K562 (cell line): ENCODE data around the gene LMBR1. TPM values are rescaled to one million over a fixed set of nuclear protein-coding genes. Genes with fewer than 3 reads are reported as not detected.
A peak's percentile ranks its signal among the peaks of the same experiment; 100 is the strongest.

Experiments used
- CXXC5 ChIP-seq: fragments of 250-450 bp; sonication (Bioruptor Pico); IDR thresholded peaks from 2 replicates; pipeline ENCODE4 v1.8.0; 2022; ENCODE audit warnings: inconsistent platforms, mild to moderate bottlenecking, moderate library complexity
- DNMT1 ChIP-seq: fragments of 450-650 bp; IDR thresholded peaks from 2 replicates; pipeline ENCODE4 v1.6.1; 2016; ENCODE audit warnings: antibody characterized with exemption, mild to moderate bottlenecking
- ETV6 ChIP-seq, 3 experiments: fragments of 150-350 bp in 1 of 3; sonication (generic) in 1 of 3; formaldehyde crosslinking in 1 of 3; IDR thresholded peaks; 2 replicates each; pipeline versions ENCODE4 v1.6.1 to v1.8.0; 2014 to 2022; ENCODE audit warnings: borderline replicate concordance in 2 of 3, low read depth in 2 of 3, antibody characterized with exemption in 1 of 3, low read length in 1 of 3, mild to moderate bottlenecking in 1 of 3, missing genetic modification reagents in 1 of 3
- NUFIP1 ChIP-seq: fragments of 450-650 bp; IDR thresholded peaks from 2 replicates; pipeline ENCODE4 v1.6.1; 2018; ENCODE audit not compliant: partially characterized antibody
- PCBP2 ChIP-seq: fragments of 200-400 bp; formaldehyde crosslinking; IDR thresholded peaks from 2 replicates; pipeline ENCODE4 v1.6.1; 2018; ENCODE audit warnings: low read length, low read depth, mild to moderate bottlenecking, moderate library complexity; ENCODE audit not compliant: poor library complexity, severe bottlenecking
- RBM14 ChIP-seq: fragments of 200-400 bp; formaldehyde crosslinking; IDR thresholded peaks from 2 replicates; pipeline ENCODE4 v1.6.1; 2018; ENCODE audit warnings: low read depth, mild to moderate bottlenecking, low read length, moderate library complexity, borderline replicate concordance; ENCODE audit not compliant: insufficient read depth
- SMARCC2 ChIP-seq: fragments of 450-650 bp; IDR thresholded peaks from 2 replicates; pipeline ENCODE4 v1.6.1; 2017; ENCODE audit warnings: antibody characterized with exemption, moderate library complexity, mild to moderate bottlenecking, low read depth
- ZNF12 ChIP-seq: sonication (generic); formaldehyde crosslinking; IDR thresholded peaks from 2 replicates; pipeline ENCODE4 v1.4.0; 2020; ENCODE audit warnings: mild to moderate bottlenecking, missing genetic modification reagents
- ZNF347 ChIP-seq: fragments of 450-650 bp; formaldehyde crosslinking; IDR thresholded peaks from 2 replicates; pipeline ENCODE4 v1.4.0; 2020; ENCODE audit warnings: low read depth, mild to moderate bottlenecking, moderate library complexity
- polyA plus RNA-seq, 8 experiments: library from polyadenylated mRNA; depleted of rRNA in 4 of 8; stranded (reverse) in 5 of 8; unstranded in 3 of 8; fragments of >200 nt; fragmentation: Nextera tagmentation in 2 of 8; fragmentation: Illumina TruSeq in 1 of 8; extraction: Ambion mirVana in 2 of 8; extraction: Trizol in 1 of 8; gene quantifications; 2 replicates each; pipeline versions ENCODE4 v1.2.1 to v1.2.3, GENCODE V29; 2011 to 2014; ENCODE audit warnings: inconsistent platforms in 1 of 8, missing spikeins in 1 of 8
- total RNA-seq, 7 experiments: library from RNA; depleted of rRNA in 6 of 7; stranded (reverse); fragments of >200 nt in 6 of 7; fragmentation: Illumina TruSeq in 2 of 7; extraction: Trizol in 2 of 7; gene quantifications; 2 replicates each; pipeline versions ENCODE4 v1.2.1 to v1.2.3, GENCODE V29; 2011 to 2021; ENCODE audit warnings: low replicate concordance in 1 of 7
- TF ChIP-seq, protein P1 (sequence below): fragments of 450-650 bp; IDR thresholded peaks from 2 replicates; pipeline ENCODE4 v1.6.1; 2018; ENCODE audit not compliant: partially characterized antibody
- TF ChIP-seq, protein P2 (sequence below): sonication (generic); formaldehyde crosslinking; IDR thresholded peaks from 2 replicates; pipeline ENCODE4 v1.8.1; 2022; ENCODE audit warnings: missing genetic modification reagents
- TF ChIP-seq, protein P3 (sequence below): fragments of 450-650 bp; IDR thresholded peaks from 2 replicates; pipeline ENCODE4 v1.6.1; 2017; ENCODE audit warnings: antibody characterized with exemption, mild to moderate bottlenecking

The LMBR1 gene
- total and polyA plus RNA-seq, 9 of the 15 experiments (the other 6 are each of a cell fraction or from before 2014, with no cell fraction given) = 7.7 to 90.0 (median 59.9) TPM

GRCh38 chr7:156640257-156640948, 252.6 kb downstream of the LMBR1 start, which contains the start of gene RNF32 (continued):
- no peak for TF ChIP-seq RBM14
- no peak; the same call in 1 of the 2 replicates for TF ChIP-seq SMARCC2
- no peak for TF ChIP-seq DNMT1
- no peak for TF ChIP-seq PCBP2
- TF ChIP-seq NUFIP1 = peak; percentile 59
- TF ChIP-seq ZNF347 (CRISPR knock-in tag) = no peak
- peak; percentile 68; the same call in 1 of the 2 replicates for TF ChIP-seq ZNF12 (CRISPR knock-in tag)
- TF ChIP-seq, protein P1, sequence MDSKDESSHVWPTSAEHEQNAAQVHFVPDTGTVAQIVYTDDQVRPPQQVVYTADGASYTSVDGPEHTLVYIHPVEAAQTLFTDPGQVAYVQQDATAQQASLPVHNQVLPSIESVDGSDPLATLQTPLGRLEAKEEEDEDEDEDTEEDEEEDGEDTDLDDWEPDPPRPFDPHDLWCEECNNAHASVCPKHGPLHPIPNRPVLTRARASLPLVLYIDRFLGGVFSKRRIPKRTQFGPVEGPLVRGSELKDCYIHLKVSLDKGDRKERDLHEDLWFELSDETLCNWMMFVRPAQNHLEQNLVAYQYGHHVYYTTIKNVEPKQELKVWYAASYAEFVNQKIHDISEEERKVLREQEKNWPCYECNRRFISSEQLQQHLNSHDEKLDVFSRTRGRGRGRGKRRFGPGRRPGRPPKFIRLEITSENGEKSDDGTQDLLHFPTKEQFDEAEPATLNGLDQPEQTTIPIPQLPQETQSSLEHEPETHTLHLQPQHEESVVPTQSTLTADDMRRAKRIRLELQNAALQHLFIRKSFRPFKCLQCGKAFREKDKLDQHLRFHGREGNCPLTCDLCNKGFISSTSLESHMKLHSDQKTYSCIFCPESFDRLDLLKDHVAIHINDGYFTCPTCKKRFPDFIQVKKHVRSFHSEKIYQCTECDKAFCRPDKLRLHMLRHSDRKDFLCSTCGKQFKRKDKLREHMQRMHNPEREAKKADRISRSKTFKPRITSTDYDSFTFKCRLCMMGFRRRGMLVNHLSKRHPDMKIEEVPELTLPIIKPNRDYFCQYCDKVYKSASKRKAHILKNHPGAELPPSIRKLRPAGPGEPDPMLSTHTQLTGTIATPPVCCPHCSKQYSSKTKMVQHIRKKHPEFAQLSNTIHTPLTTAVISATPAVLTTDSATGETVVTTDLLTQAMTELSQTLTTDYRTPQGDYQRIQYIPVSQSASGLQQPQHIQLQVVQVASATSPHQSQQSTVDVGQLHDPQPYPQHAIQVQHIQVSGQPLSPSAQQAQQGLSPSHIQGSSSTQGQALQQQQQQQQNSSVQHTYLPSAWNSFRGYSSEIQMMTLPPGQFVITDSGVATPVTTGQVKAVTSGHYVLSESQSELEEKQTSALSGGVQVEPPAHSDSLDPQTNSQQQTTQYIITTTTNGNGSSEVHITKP = peak; percentile 30
- TF ChIP-seq ETV6 (IDR thresholded peaks at IDR 0.05; ENCODE audit: borderline replicate concordance in 1 of 2, low read depth in 2 of 2, low read length in 1 of 2) = peak in 1 of 2 experiments; percentile 40; a peak in 1 of 4 replicates
- TF ChIP-seq ETV6 (CRISPR knock-in tag; IDR thresholded peaks at IDR 0.05; ENCODE audit: borderline replicate concordance) = peak; percentile 82; the same call in 1 of the 2 replicates
- peak; percentile 99 for TF ChIP-seq CXXC5 (CRISPR knock-in tag)
- TF ChIP-seq, protein P2, sequence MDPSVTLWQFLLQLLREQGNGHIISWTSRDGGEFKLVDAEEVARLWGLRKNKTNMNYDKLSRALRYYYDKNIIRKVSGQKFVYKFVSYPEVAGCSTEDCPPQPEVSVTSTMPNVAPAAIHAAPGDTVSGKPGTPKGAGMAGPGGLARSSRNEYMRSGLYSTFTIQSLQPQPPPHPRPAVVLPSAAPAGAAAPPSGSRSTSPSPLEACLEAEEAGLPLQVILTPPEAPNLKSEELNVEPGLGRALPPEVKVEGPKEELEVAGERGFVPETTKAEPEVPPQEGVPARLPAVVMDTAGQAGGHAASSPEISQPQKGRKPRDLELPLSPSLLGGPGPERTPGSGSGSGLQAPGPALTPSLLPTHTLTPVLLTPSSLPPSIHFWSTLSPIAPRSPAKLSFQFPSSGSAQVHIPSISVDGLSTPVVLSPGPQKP = no peak
- TF ChIP-seq, protein P3, sequence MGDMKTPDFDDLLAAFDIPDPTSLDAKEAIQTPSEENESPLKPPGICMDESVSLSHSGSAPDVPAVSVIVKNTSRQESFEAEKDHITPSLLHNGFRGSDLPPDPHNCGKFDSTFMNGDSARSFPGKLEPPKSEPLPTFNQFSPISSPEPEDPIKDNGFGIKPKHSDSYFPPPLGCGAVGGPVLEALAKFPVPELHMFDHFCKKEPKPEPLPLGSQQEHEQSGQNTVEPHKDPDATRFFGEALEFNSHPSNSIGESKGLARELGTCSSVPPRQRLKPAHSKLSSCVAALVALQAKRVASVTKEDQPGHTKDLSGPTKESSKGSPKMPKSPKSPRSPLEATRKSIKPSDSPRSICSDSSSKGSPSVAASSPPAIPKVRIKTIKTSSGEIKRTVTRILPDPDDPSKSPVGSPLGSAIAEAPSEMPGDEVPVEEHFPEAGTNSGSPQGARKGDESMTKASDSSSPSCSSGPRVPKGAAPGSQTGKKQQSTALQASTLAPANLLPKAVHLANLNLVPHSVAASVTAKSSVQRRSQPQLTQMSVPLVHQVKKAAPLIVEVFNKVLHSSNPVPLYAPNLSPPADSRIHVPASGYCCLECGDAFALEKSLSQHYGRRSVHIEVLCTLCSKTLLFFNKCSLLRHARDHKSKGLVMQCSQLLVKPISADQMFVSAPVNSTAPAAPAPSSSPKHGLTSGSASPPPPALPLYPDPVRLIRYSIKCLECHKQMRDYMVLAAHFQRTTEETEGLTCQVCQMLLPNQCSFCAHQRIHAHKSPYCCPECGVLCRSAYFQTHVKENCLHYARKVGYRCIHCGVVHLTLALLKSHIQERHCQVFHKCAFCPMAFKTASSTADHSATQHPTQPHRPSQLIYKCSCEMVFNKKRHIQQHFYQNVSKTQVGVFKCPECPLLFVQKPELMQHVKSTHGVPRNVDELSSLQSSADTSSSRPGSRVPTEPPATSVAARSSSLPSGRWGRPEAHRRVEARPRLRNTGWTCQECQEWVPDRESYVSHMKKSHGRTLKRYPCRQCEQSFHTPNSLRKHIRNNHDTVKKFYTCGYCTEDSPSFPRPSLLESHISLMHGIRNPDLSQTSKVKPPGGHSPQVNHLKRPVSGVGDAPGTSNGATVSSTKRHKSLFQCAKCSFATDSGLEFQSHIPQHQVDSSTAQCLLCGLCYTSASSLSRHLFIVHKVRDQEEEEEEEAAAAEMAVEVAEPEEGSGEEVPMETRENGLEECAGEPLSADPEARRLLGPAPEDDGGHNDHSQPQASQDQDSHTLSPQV = peak; percentile 92
